Activated B cell treated with CpG ODN at 0.5 μM for 24 hours (primary cell): ENCODE results near the gene CSTF3. TPM values are rescaled to one million over a fixed set of nuclear protein-coding genes. Genes with fewer than 3 reads are reported as not detected.

ENCODE experiments used
- ATAC-seq: fragments of 200-7000 bp; cut with Tn5 transposase; one replicate; pipeline ENCODE4 v1.10.0; 2021; ENCODE audit warnings: low read depth, mild to moderate bottlenecking, moderate library complexity
- CTCF ChIA-PET: fragments of 350-600 bp; sonication (Branson Sonifier 250); formaldehyde crosslinking; loops from one replicate; lab custom pipeline; 2021; ENCODE audit warnings: antibody characterized with exemption; lab: Charles Lee
- POLR2A ChIA-PET: fragments of 350-600 bp; sonication (Branson Sonifier 250); formaldehyde crosslinking; loops from one replicate; lab custom pipeline; 2021; ENCODE audit warnings: antibody characterized with exemption; lab: Charles Lee
- DNase-seq: peaks from one replicate; pipeline ENCODE4 v3.0.0; 2022
- H3K27ac Mint-ChIP-seq: one replicate; pipeline ENCODE4 v1.8.0; 2020; ENCODE audit warnings: mixed read lengths
- H3K27me3 Mint-ChIP-seq: one replicate; pipeline ENCODE4 v1.8.0; 2021; ENCODE audit warnings: mixed read lengths
- H3K36me3 Mint-ChIP-seq: one replicate; pipeline ENCODE4 v1.8.0; 2021; ENCODE audit warnings: low read depth, mixed read lengths
- H3K4me1 Mint-ChIP-seq: one replicate; pipeline ENCODE4 v1.8.0; 2021; ENCODE audit warnings: mixed read lengths
- H3K4me3 Mint-ChIP-seq: one replicate; pipeline ENCODE4 v1.8.0; 2020; ENCODE audit warnings: mild to moderate bottlenecking, mixed read lengths
- H3K9me3 Mint-ChIP-seq: one replicate; pipeline ENCODE4 v1.8.0; 2020; ENCODE audit warnings: mixed read lengths
- CTCF ChIP-seq: fragments of 200-600 bp; IDR thresholded peaks from one replicate; pipeline ENCODE4 v1.8.0; 2022; ENCODE audit warnings: antibody characterized with exemption, mild to moderate bottlenecking
- intact Hi-C: fragments of 100-400 bp; cut with micrococcal nuclease; formaldehyde crosslinking; loops from one replicate; pipeline ENCODE4 v1.15.1; 2024
- total RNA-seq: library from RNA; stranded (reverse); gene quantifications from 2 replicates; pipeline ENCODE4 v1.2.3, GENCODE V29; 2022

The CSTF3 gene
- total RNA-seq, 1 donor from 2014 or later, result 33.5 TPM

GRCh38 chr11:33116535-33116934 lies 44.7 kb downstream of the CSTF3 start:
- H3K27ac Mint-ChIP-seq, result no peak overlapping the region
- no peak for ATAC-seq

DNA sequence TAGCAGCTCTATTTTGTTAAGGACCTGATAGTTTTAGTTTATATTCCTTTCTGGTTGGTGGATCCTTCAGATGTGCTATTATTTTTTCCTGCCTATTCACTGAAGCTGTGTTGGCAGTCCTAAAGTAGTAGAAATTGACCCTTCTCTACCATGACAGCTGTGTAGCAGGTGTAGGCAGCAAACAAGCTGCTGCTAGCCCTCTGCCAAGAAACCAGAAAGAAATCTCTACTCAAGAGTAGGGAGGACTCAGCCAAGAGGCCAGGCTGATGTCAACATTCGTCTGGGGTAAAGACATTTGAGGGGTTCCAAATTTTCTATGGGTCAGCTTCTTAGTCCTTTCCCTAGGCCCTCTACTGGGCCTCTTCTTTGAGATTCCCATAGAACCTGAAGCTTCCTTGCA lies 51.2 kb downstream of the CSTF3 start:
- TF ChIP-seq CTCF, result no peak
- H3K27ac Mint-ChIP-seq, result no peak overlapping the region
- no peaks in the 10 kb centered on the region for H3K27me3 Mint-ChIP-seq
- DNase-seq, result no peak
- intact Hi-C loops, result no loop called here
- H3K4me3 Mint-ChIP-seq, result no peak overlapping the region
- ChIA-PET CTCF (no interaction called here), POLR2A (no interaction called here)
- ATAC-seq, result no peak
- H3K4me1 Mint-ChIP-seq, result no peaks in the 10 kb centered on the region
- H3K9me3 Mint-ChIP-seq, result no peaks in the 10 kb centered on the region
- peaks cover 11% of the 10 kb centered on the region for H3K36me3 Mint-ChIP-seq

More at GRCh38 chr11:33116535-33116934, 44.7 kb downstream of the CSTF3 start:
- H3K27me3 Mint-ChIP-seq, result no peaks in the 10 kb centered on the region
- no peaks in the 10 kb centered on the region for H3K36me3 Mint-ChIP-seq
- POLR2A ChIA-PET, result no interaction called here
- H3K4me3 Mint-ChIP-seq, result no peak overlapping the region
- DNase-seq, result no peak
- TF ChIP-seq CTCF, result no peak
- CTCF ChIA-PET, result no interaction called here
- no peaks in the 10 kb centered on the region for H3K4me1 Mint-ChIP-seq
- intact Hi-C loops, result no loop called here
- H3K9me3 Mint-ChIP-seq, result no peaks in the 10 kb centered on the region

- ATAC-seq, result no peak
- Mint-ChIP-seq H3K4me3 (no peak overlapping the region), H3K27me3 (no peaks in the 10 kb centered on the region), H3K36me3 (peaks cover 15% of the 10 kb centered on the region), H3K9me3 (no peaks in the 10 kb centered on the region), H3K4me1 (no peaks in the 10 kb centered on the region), H3K27ac (no peak overlapping the region)
- DNase-seq, result no peak
- ChIA-PET CTCF (no interaction called here), POLR2A (no interaction called here)
- intact Hi-C loops, result no loop called here
- TF ChIP-seq CTCF, result no peak
Measured at GRCh38 chr11:33109294-33109895, 51.9 kb downstream of the CSTF3 start.

DNA sequence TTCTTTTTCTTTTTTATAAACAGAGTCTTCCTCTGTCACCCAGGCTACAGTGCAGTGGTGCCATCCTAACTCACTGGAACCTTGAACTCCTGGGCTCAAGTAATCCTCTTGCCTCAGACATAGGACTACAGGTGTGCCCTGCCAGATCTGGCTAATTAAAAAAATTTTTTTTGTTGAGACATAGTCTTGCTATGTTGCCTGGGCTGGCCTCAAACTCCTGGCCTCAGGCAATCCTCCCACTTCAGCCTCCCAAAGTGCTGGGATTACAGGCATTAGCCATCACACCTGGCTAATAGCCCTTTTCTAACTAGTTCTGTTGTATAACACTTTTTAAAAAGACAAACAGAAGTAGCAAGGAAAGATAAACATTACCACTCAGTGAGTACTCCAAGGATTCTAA lies 57.4 kb downstream of the CSTF3 start:
- no peaks in the 10 kb centered on the region for H3K27me3 Mint-ChIP-seq
- no peak overlapping the region for H3K27ac Mint-ChIP-seq
- intact Hi-C loops, result no loop called here
- peaks cover 55% of the 10 kb centered on the region for H3K36me3 Mint-ChIP-seq
- H3K4me3 Mint-ChIP-seq, result no peak overlapping the region
- no peak for ATAC-seq
- H3K9me3 Mint-ChIP-seq, result no peaks in the 10 kb centered on the region
- no peaks in the 10 kb centered on the region for H3K4me1 Mint-ChIP-seq
- ChIA-PET POLR2A (no interaction called here), CTCF (no interaction called here)
- no peak for DNase-seq
- no peak for TF ChIP-seq CTCF

GRCh38 chr11:33094157-33094556 lies 67.1 kb downstream of the CSTF3 start:
- Mint-ChIP-seq H3K27ac (no peak overlapping the region), H3K4me3 (no peak overlapping the region), H3K9me3 (no peaks in the 10 kb centered on the region), H3K27me3 (no peaks in the 10 kb centered on the region), H3K4me1 (no peaks in the 10 kb centered on the region), H3K36me3 (peaks cover 62% of the 10 kb centered on the region)
- ChIA-PET CTCF (no interaction called here), POLR2A (no interaction called here)
- ATAC-seq, result no peak
- TF ChIP-seq CTCF, result no peak
- intact Hi-C loops, result no loop called here
- DNase-seq, result no peak
